Measurements from ENCODE around the gene NFE2L3.

GRCh38 chr7:26159243-26159642, 7.2 kb downstream of the NFE2L3 start:
- TF ChIP-seq EZH2 (IDR thresholded peaks at IDR 0.05) (no peak), POLR2AphosphoS5 (IDR thresholded peaks at IDR 0.05; ENCODE audit: borderline replicate concordance, low read depth, low read length) (no peak)
